KG1 (cell line): ENCODE results near the gene KCTD3.

Source experiments
- DNase-seq: peaks from one replicate; lab custom pipeline; 2025; lab: John Stamatoyannopoulos, UW

Gene KCTD3

GRCh38 chr1:215657047-215657446 is 89.9 kb downstream of the KCTD3 start:
- DNase-seq, result no peak

GRCh38 chr1:215660259-215660658 is 93.2 kb downstream of the KCTD3 start:
- no peak for DNase-seq

- DNase-seq, result no peak
Observed at GRCh38 chr1:215661033-215661432, 93.9 kb downstream of the KCTD3 start.

- DNase-seq, result no peak
Observed at GRCh38 chr1:215665215-215665614, 98.1 kb downstream of the KCTD3 start.

GRCh38 chr1:215667761-215668160 is 100.7 kb downstream of the KCTD3 start:
- no peak for DNase-seq

GRCh38 chr1:215669806-215670491 is 102.8 kb downstream of the KCTD3 start:
- DNase-seq, result no peak
